Measurements from ENCODE around the gene ERN2.

The ERN2 gene

GRCh38 chr16:23687034-23687808 lies 25.8 kb downstream of the ERN2 start:
- FAIRE-seq (no peak), DNase-seq (ENCODE audit: insufficient read length, low spot score) (no peak)
- no peak for TF ChIP-seq POLR2A (IDR thresholded peaks at IDR 0.05; ENCODE audit: low read depth, low read length)

DNA sequence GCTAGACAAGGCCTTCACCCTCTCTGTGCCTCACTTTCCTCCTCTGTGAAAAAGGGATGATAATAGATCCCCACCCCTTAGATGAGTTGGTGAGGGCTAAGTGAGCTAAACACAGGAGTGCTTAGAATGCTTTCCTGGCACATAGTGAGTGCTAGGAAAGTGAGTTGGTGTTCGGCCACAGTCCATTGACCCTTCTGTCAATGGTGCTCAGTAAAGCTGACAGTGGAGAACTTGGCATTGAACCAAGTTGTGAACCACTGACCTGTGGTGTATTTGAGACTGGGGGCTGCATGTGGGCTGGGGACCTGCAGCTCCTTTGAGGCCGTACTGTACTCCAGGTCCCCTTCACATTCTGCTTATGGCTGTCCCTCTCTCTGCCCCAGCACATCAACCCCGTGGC lies 29.5 kb downstream of the ERN2 start:
- TF ChIP-seq POLR2A (IDR thresholded peaks at IDR 0.05; ENCODE audit: low read depth, low read length): no peak
- FAIRE-seq (no peak), DNase-seq (ENCODE audit: insufficient read length, low spot score) (no peak)

- TF ChIP-seq POLR2A (IDR thresholded peaks at IDR 0.05; ENCODE audit: low read depth, low read length): no peak
- no peak for DNase-seq (ENCODE audit: insufficient read length, low spot score)
These were observed 30.8 kb downstream of the ERN2 start for GRCh38 chr16:23682181-23682580.

DNA sequence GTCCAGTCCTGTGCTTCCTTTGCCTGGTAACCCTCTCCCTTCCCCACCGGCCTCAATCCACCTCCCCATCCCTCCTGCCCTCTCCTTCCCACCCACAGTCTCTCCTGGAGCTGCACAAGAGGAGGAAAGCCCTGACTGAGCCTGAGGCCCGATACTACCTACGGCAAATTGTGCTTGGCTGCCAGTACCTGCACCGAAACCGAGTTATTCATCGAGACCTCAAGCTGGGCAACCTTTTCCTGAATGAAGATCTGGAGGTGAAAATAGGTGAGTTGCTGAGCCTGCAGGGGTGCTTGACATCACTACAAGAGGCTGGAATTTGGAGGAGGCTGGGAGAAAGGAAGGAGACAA lies 33.1 kb downstream of the ERN2 start:
- FAIRE-seq (no peak), DNase-seq (ENCODE audit: insufficient read length, low spot score) (no peak)
- TF ChIP-seq POLR2A (IDR thresholded peaks at IDR 0.05; ENCODE audit: low read depth, low read length): no peak

More at GRCh38 chr16:23682181-23682580, 30.8 kb downstream of the ERN2 start:
- no peak for FAIRE-seq

DNA sequence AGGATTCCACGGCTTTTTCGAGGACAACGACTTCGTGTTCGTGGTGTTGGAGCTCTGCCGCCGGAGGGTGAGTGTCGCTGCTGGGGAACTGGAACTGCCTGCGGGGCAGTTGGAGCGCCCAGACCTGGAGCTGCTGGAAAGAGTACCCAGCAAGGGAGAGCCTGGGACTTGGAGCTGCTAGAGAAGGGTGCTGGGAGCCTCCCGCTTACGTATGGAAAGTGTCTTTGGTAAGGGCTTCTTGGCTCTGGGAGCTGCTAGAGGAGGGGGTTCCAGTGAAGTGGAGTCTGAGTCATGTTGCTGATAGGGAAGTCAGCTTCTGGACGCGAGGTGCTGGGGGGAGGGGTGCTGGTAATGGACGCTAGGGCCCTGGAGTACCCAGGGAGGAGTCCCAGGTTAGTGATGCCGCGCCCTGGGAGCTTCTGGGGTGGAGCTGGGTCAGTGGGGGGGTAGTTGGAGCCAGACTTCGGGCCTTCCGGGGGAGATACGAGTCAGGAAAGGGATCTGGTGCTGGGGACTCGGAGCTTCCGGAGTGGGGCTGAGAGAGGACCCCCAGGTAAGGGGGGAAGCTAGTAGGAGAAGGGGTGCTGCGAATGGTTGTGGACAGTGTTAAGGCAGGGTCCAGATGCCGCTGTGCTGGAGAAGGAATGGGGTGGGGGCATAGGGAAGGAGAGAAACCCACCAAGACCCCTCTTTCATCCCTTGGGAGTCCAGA lies 33.6 kb downstream of the ERN2 start:
- no peak for TF ChIP-seq POLR2A (IDR thresholded peaks at IDR 0.05; ENCODE audit: low read depth, low read length)
- DNase-seq (ENCODE audit: insufficient read length, low spot score) (peak; percentile 43), FAIRE-seq (no peak)

GRCh38 chr16:23678430-23679273 lies 34.4 kb downstream of the ERN2 start, which contains the start of gene PLK1:
PLK1 (plus strand) TSS chr16:23678889; CDS start chr16:23678933, 44 bp downstream.
- peak; percentile 49 for TF ChIP-seq POLR2A (IDR thresholded peaks at IDR 0.05; ENCODE audit: low read depth, low read length)
- DNase-seq (ENCODE audit: insufficient read length, low spot score) (peak; percentile 68), FAIRE-seq (no peak)

DNA sequence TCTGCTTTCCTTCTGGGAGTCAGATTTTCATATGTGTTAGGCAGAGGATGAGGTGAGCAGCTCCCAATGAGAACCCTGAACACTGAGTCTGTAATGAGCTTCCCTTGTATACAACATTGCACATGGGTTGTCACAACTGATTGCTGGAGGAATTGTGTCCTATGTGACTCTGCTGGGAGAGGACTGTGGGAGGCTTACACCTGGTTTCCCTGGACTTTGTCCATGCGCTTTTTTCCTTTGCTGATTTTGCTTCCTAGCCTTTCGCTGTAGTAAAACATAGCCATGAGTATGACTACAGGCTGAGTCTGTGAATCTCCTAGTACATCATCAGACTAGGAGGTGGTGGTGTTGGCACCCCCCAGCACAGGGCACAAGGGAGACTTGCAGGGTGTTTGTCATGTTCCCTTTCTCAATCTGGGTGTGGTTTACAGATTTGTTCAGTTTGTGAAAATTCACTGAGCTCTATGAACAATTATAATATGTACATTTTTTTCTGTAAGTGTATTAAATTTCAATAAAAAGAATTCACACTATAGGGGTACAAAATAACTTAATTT lies 36.0 kb downstream of the ERN2 start:
- DNase-seq (ENCODE audit: insufficient read length, low spot score) (no peak), FAIRE-seq (no peak)
- TF ChIP-seq POLR2A (IDR thresholded peaks at IDR 0.05; ENCODE audit: low read depth, low read length): no peak

- no peak for DNase-seq (ENCODE audit: insufficient read length, low spot score)
- no peak for TF ChIP-seq POLR2A (IDR thresholded peaks at IDR 0.05; ENCODE audit: low read depth, low read length)
- no peak for FAIRE-seq
These were observed 38.9 kb downstream of the ERN2 start for GRCh38 chr16:23673971-23674614.

- FAIRE-seq (peak; percentile 93), DNase-seq (ENCODE audit: insufficient read length, low spot score) (peak; percentile 42)
- no peak for TF ChIP-seq POLR2A (IDR thresholded peaks at IDR 0.05; ENCODE audit: low read depth, low read length)
These were observed 42.8 kb downstream of the ERN2 start for GRCh38 chr16:23670137-23670776.

DNA sequence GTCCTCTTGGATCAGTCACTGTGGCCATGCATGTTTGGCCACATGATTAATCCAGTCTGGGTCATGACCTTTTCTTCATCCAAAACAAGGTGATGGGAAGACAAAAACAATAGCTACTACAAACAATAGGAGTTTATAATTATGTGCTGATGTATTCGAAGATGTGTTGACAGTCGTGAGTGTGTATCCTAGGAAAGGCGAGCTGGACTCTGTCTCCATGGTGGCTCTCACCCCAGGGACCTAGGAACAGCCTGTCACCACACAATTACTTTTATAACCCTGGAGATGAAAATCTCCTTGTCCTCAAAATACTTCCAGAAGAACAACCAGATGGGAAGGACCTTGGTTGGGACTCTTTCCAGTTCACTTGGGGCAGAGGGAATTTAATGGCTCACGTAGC lies 44.1 kb downstream of the ERN2 start:
- TF ChIP-seq POLR2A (IDR thresholded peaks at IDR 0.05; ENCODE audit: low read depth, low read length): no peak
- FAIRE-seq (no peak), DNase-seq (ENCODE audit: insufficient read length, low spot score) (no peak)

GRCh38 chr16:23668225-23668624 lies 44.8 kb downstream of the ERN2 start:
- no peak for TF ChIP-seq POLR2A (IDR thresholded peaks at IDR 0.05; ENCODE audit: low read depth, low read length)

GRCh38 chr16:23667355-23667659 lies 45.7 kb downstream of the ERN2 start:
- no peak for TF ChIP-seq POLR2A (IDR thresholded peaks at IDR 0.05; ENCODE audit: low read depth, low read length)
- no peak for FAIRE-seq
- DNase-seq (ENCODE audit: insufficient read length, low spot score): no peak

More at GRCh38 chr16:23668225-23668624, 44.8 kb downstream of the ERN2 start:
- no peak for DNase-seq (ENCODE audit: insufficient read length, low spot score)
- FAIRE-seq: no peak
